Heart left ventricle (tissue), 13 donors: Measurements from ENCODE around the gene CGB2.
"Not testable (repeated sequence)": the region's sequence is repeated elsewhere in the genome, so short reads cannot be mapped to it uniquely, and the experiment has no call there.

Source experiments
- POLR2A ChIP-seq, 2 donors: fragments of 450-650 bp; IDR thresholded peaks; one replicate each; pipeline ENCODE4 v1.6.1; 2017; ENCODE audit warnings: antibody characterized with exemption in 2 of 2, mild to moderate bottlenecking in 2 of 2, moderate library complexity in 2 of 2
- TF ChIP-seq, protein P1 (sequence below), 12 donors: fragments of 200-600 bp; sonication (generic) in 4 of 12; IDR thresholded peaks; one replicate each; pipeline versions ENCODE4 v1.5.0 to v1.8.0; 2018 to 2022; ENCODE audit warnings: antibody characterized with exemption in 12 of 12, mild to moderate bottlenecking in 5 of 12
- donor health status: ischemic (EF 13 %, LVEDD 7.1; RV severe dilation, severe dysfunction).
- donor health status: DM: no; HTN: yes; CAD: no.
- donor health status: DM: no; HTN: no; CAD: no.
- donor health status: ischemic (EF 25% LVEDD 6.9; RV normal size, moderate dysfunction).
- donor health status: ischemic (EF 25% LVEDD 5.7; RV mildly dilated, moderate dysfunction).
- donor health status: ischemic (EF 35%, LVEDD 5.7; RV mildly dilated, moderate dysfunction).
- donor health status: nonischemic (EF 11% LVEDD 7.7; RV severe dilation, severe dysfunction).
- donor health status: DM: yes; HTN: yes; CAD: no.
- donor health status: PGD.
- donor health status: ischemic (EF 29% LVEDD 5.4; RV normal size, mild dysfunction).
- donor health status: nonischemic (EF 23%, LVEDD 6.1; RV moderate dilation, normal function).

GRCh38 chr19:49038557-49039276 is 7.0 kb downstream of the CGB2 start:
- TF ChIP-seq, protein P1, sequence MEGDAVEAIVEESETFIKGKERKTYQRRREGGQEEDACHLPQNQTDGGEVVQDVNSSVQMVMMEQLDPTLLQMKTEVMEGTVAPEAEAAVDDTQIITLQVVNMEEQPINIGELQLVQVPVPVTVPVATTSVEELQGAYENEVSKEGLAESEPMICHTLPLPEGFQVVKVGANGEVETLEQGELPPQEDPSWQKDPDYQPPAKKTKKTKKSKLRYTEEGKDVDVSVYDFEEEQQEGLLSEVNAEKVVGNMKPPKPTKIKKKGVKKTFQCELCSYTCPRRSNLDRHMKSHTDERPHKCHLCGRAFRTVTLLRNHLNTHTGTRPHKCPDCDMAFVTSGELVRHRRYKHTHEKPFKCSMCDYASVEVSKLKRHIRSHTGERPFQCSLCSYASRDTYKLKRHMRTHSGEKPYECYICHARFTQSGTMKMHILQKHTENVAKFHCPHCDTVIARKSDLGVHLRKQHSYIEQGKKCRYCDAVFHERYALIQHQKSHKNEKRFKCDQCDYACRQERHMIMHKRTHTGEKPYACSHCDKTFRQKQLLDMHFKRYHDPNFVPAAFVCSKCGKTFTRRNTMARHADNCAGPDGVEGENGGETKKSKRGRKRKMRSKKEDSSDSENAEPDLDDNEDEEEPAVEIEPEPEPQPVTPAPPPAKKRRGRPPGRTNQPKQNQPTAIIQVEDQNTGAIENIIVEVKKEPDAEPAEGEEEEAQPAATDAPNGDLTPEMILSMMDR (IDR thresholded peaks at IDR 0.05), result not testable (repeated sequence)
- TF ChIP-seq POLR2A (IDR thresholded peaks at IDR 0.05), result not testable (repeated sequence)
